ENCODE results near the gene ZNF107.
A peak's percentile ranks its signal among the peaks of the same experiment; 100 is the strongest.

Gene ZNF107

GRCh38 chr7:64665980-64666662 lies at the start of gene ZNF107:
Gene ZNF107 (plus strand): TSS chr7:64666133. CDS start chr7:64666283, 150 bp downstream.
- peak; percentile 95 for DNase-seq

- no peak for DNase-seq
These were observed 47.0 kb upstream of the ZNF107 start for GRCh38 chr7:64618785-64619456.

GRCh38 chr7:64619705-64620104 lies 46.2 kb upstream of the ZNF107 start:
- DNase-seq = no peak

GRCh38 chr7:64621656-64622055 lies 44.3 kb upstream of the ZNF107 start:
- DNase-seq = no peak

- no peak for DNase-seq
These were observed 40.5 kb upstream of the ZNF107 start for GRCh38 chr7:64625114-64626082.

GRCh38 chr7:64626083-64626469 lies 39.9 kb upstream of the ZNF107 start:
- DNase-seq = no peak

- no peak for DNase-seq
These were observed 39.4 kb upstream of the ZNF107 start for GRCh38 chr7:64626557-64626956.

GRCh38 chr7:64628192-64628591 lies 37.7 kb upstream of the ZNF107 start:
- DNase-seq = no peak

- no peak for DNase-seq
These were observed 37.2 kb upstream of the ZNF107 start for GRCh38 chr7:64628721-64629120.

GRCh38 chr7:64630496-64630895 lies 35.4 kb upstream of the ZNF107 start:
- no peak for DNase-seq

GRCh38 chr7:64632029-64632428 lies 33.9 kb upstream of the ZNF107 start:
- no peak for DNase-seq

- no peak for DNase-seq
These were observed 32.5 kb upstream of the ZNF107 start for GRCh38 chr7:64633401-64633800.

GRCh38 chr7:64634406-64635062 lies 31.4 kb upstream of the ZNF107 start:
- DNase-seq = no peak

- no peak for DNase-seq
These were observed 29.5 kb upstream of the ZNF107 start for GRCh38 chr7:64636386-64636785.

- DNase-seq = no peak
These were observed 28.1 kb upstream of the ZNF107 start for GRCh38 chr7:64637521-64638445.

- DNase-seq = no peak
These were observed 27.1 kb upstream of the ZNF107 start for GRCh38 chr7:64638822-64639221.

GRCh38 chr7:64639267-64640001 lies 26.5 kb upstream of the ZNF107 start:
- no peak for DNase-seq

- DNase-seq = no peak
These were observed 25.4 kb upstream of the ZNF107 start for GRCh38 chr7:64640504-64640903.

GRCh38 chr7:64642046-64642445 lies 23.9 kb upstream of the ZNF107 start:
- DNase-seq = no peak

- no peak for DNase-seq
These were observed 23.1 kb upstream of the ZNF107 start for GRCh38 chr7:64642875-64643274.

- DNase-seq = no peak
These were observed 22.4 kb upstream of the ZNF107 start for GRCh38 chr7:64643566-64643965.
